HepG2 (cell line): ENCODE data around the gene TNFRSF21. TPM values are rescaled to one million over a fixed set of nuclear protein-coding genes. Genes with fewer than 3 reads are reported as not detected.

Experiments
- ETS1 ChIP-seq: sonication (generic); formaldehyde crosslinking; IDR thresholded peaks from 2 replicates; pipeline ENCODE4 v1.4.0; 2020; ENCODE audit warnings: missing genetic modification reagents
- MXD3 ChIP-seq: IDR thresholded peaks from 2 replicates; pipeline ENCODE4 v1.6.1; 2016; ENCODE audit warnings: mild to moderate bottlenecking, missing biosample characterization, missing genetic modification reagents
- PAX8 ChIP-seq: sonication (generic); formaldehyde crosslinking; IDR thresholded peaks from 2 replicates; pipeline ENCODE4 v1.8.0; 2022; ENCODE audit warnings: mild to moderate bottlenecking, missing genetic modification reagents, borderline replicate concordance
- PREB ChIP-seq: sonication (generic); formaldehyde crosslinking; IDR thresholded peaks from 2 replicates; pipeline ENCODE4 v1.4.0; 2020; ENCODE audit warnings: missing genetic modification reagents
- REST ChIP-seq, 2 experiments: IDR thresholded peaks; 2 replicates each; pipeline ENCODE4 v1.6.1; 2011 to 2012; ENCODE audit warnings: low read length in 2 of 2, borderline replicate concordance in 1 of 2, low read depth in 1 of 2, mild to moderate bottlenecking in 1 of 2, moderate library complexity in 1 of 2
- U2AF1 ChIP-seq: fragments of 200-400 bp; formaldehyde crosslinking; optimal IDR thresholded peaks from 2 replicates; pipeline ENCODE3; 2017; ENCODE audit warnings: mild to moderate bottlenecking, low read depth, low read length
- ZFYVE20 ChIP-seq: sonication (generic); formaldehyde crosslinking; IDR thresholded peaks from 2 replicates; pipeline ENCODE4 v1.8.0; 2023; ENCODE audit warnings: low read depth, mild to moderate bottlenecking, moderate library complexity, missing genetic modification reagents, borderline replicate concordance
- ZNF10 ChIP-seq: sonication (generic); formaldehyde crosslinking; IDR thresholded peaks from 2 replicates; pipeline ENCODE4 v1.4.0; 2020; ENCODE audit warnings: mild to moderate bottlenecking, low read depth, missing genetic modification reagents, borderline replicate concordance
- ZNF160 ChIP-seq: sonication (generic); formaldehyde crosslinking; IDR thresholded peaks from 2 replicates; pipeline ENCODE4 v1.8.0; 2022; ENCODE audit warnings: mild to moderate bottlenecking, inconsistent platforms, missing genetic modification reagents
- ZNF549 ChIP-seq: sonication (generic); formaldehyde crosslinking; IDR thresholded peaks from 2 replicates; pipeline ENCODE4 v1.5.0; 2020; ENCODE audit warnings: missing genetic modification reagents
- polyA plus RNA-seq, 8 experiments: library from polyadenylated mRNA; depleted of rRNA in 3 of 8; stranded (reverse) in 7 of 8; unstranded in 1 of 8; fragments of >200 nt; fragmentation: Illumina TruSeq in 4 of 8; extraction: Trizol in 4 of 8; gene quantifications; 2 replicates each; pipeline versions ENCODE4 v1.2.1 to v1.2.3, GENCODE V29; 2011 to 2016; ENCODE audit warnings: low read depth in 4 of 8, missing spikeins in 1 of 8, mixed read lengths in 1 of 8; ENCODE audit not compliant: insufficient read depth in 1 of 8
- total RNA-seq, 5 experiments: library from RNA; depleted of rRNA; stranded (reverse); fragments of >200 nt; fragmentation: Illumina TruSeq; extraction: Trizol; gene quantifications; 2 replicates each; pipeline ENCODE4 v1.2.3, GENCODE V29; 2016; ENCODE audit warnings: low read depth in 1 of 5

The TNFRSF21 gene
- total and polyA plus RNA-seq, 2 of the 13 experiments (the other 11 are each of a cell fraction or from before 2014, with no cell fraction given) = 24.8 to 46.3 TPM

GRCh38 chr6:47292944-47293343, 16.8 kb downstream of the TNFRSF21 start (continued):
- TF ChIP-seq PREB (CRISPR knock-in tag) (no peak), MXD3 (no peak), REST (IDR thresholded peaks at IDR 0.05; ENCODE audit: borderline replicate concordance in 1 of 2, low read depth in 1 of 2, low read length in 2 of 2) (no peak), U2AF1 (no peak), ZNF160 (CRISPR knock-in tag) (no peak), ETS1 (CRISPR knock-in tag) (no peak), ZNF549 (CRISPR knock-in tag) (no peak), PAX8 (no peak), ZNF10 (CRISPR knock-in tag) (no peak), ZFYVE20 (CRISPR knock-in tag) (no peak)
